SHP77 treated with DMSO at 0.1 percent for 48 hours (cell line): ENCODE results near the gene CXCL16.

Experiments used
- DNase-seq: peaks from one replicate; lab custom pipeline; 2025; lab: John Stamatoyannopoulos, UW

Gene CXCL16

GRCh38 chr17:4751932-4752331, 12.2 kb upstream of the CXCL16 start:
- no peak for DNase-seq

GRCh38 chr17:4750606-4751005, 10.9 kb upstream of the CXCL16 start:
- no peak for DNase-seq

- no peak for DNase-seq
These were observed 9.0 kb upstream of the CXCL16 start for GRCh38 chr17:4748686-4749085.

GRCh38 chr17:4747847-4748246, 8.1 kb upstream of the CXCL16 start:
- no peak for DNase-seq

GRCh38 chr17:4744999-4745969, 5.6 kb upstream of the CXCL16 start:
- DNase-seq = no peak

GRCh38 chr17:4743898-4744297, 4.2 kb upstream of the CXCL16 start:
- no peak for DNase-seq

GRCh38 chr17:4743216-4743615, 3.5 kb upstream of the CXCL16 start:
- DNase-seq = no peak

GRCh38 chr17:4742629-4743028, 2.9 kb upstream of the CXCL16 start:
- no peak for DNase-seq

GRCh38 chr17:4742133-4742532, 2.4 kb upstream of the CXCL16 start:
- DNase-seq = no peak

- no peak for DNase-seq
These were observed 1.8 kb upstream of the CXCL16 start for GRCh38 chr17:4741544-4741943.

GRCh38 chr17:4740584-4740983, 856 bp upstream of the CXCL16 start:
- no peak for DNase-seq

- no peak for DNase-seq
These were observed 260 bp upstream of the CXCL16 start for GRCh38 chr17:4740025-4740351.

- DNase-seq = no peak
These were observed 1.3 kb downstream of the CXCL16 start for GRCh38 chr17:4738136-4739121.

- no peak for DNase-seq
These were observed 3.7 kb downstream of the CXCL16 start for GRCh38 chr17:4735876-4736651.

- DNase-seq = no peak
These were observed 4.8 kb downstream of the CXCL16 start for GRCh38 chr17:4734857-4735475.

- no peak for DNase-seq
These were observed 6.6 kb downstream of the CXCL16 start for GRCh38 chr17:4733073-4733531.

GRCh38 chr17:4728124-4728523, 11.6 kb downstream of the CXCL16 start:
- DNase-seq = no peak

GRCh38 chr17:4725646-4726310, 13.9 kb downstream of the CXCL16 start:
- no peak for DNase-seq

- no peak for DNase-seq
These were observed 15.1 kb downstream of the CXCL16 start for GRCh38 chr17:4724650-4725049.

GRCh38 chr17:4722678-4723240, 17.0 kb downstream of the CXCL16 start:
- DNase-seq = no peak
